HL-60/S4 (cell line): ENCODE data around the gene IFNGR2.
"Not testable (repeated sequence)": the region's sequence is repeated elsewhere in the genome, so short reads cannot be mapped to it uniquely, and the experiment has no call there.

Experiments
- in situ Hi-C: fragments of 300-500 bp; cut with MboI; formaldehyde crosslinking; loops from 2 replicates; pipeline ENCODE4 v1.14.3; 2022; ENCODE audit warnings: low sequenced_read_pairs

The IFNGR2 gene

DNA sequence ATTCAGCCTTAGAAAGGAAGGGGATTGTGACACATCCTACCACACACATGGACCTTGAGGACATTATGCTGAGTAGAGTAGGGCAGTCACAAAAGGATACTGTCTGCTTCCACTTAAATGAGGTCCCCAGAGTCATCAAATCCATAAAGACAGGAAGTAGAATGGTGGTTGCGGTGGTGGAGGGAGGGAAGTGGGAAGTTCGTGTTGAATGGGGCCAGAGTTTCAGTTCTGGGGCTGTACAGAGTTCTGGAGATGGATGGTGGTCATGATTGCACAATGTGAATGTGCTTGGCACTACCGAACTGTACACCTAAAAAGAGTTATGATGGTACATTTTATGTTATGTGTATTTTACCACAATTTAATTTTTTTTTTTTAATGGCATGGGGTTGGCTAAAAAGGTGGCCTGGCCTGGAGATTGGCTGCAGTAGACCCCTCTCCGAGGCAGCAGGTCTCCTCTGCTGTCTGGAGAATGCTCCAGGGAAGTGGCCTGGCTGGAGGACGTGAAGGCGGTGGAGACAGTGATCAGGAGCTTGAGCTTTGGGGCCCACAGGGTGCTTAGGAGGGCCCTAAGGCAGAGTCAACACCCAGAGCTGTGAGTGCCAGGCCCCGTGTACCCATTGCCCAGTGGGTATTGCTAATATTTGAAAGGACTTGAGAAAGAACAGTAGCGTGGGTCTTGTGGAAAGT, 30.4 kb downstream of the IFNGR2 start:
- in situ Hi-C loops: loop anchor here (25.0 kb wide), 1 partner anchor 446 kb away; no protein-coding TSS in a partner anchor

DNA sequence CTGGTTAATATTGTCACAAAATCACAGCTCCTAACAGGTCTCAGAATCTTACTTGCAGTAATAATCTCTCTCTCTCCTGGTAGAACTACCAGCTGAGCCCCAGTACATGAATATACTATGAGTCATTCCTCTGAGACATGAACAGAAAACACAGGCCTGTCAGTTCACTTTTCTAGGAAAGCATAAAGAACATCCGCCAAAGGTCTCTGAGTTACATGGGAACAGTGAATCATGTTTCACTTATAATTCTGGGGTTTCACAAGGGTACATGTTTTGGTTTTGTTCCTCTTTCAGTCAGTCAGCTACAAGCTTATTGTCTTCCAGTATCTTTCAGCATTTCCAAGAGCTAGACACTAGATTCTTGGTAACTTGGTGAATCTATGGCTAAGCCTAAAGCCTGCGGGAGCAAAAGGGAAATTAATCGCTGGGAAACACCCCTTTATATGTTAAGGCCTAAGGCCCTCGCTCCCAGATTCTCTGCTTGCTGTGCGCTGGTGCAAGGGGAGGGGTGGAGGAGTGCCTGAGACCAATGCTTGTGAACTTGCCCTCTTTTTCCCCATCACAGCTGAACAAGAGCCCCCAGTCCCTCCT, 31.7 kb downstream of the IFNGR2 start:
- in situ Hi-C loops: loop anchor here (25.0 kb wide), 1 partner anchor 448 kb away; no protein-coding TSS in a partner anchor

DNA sequence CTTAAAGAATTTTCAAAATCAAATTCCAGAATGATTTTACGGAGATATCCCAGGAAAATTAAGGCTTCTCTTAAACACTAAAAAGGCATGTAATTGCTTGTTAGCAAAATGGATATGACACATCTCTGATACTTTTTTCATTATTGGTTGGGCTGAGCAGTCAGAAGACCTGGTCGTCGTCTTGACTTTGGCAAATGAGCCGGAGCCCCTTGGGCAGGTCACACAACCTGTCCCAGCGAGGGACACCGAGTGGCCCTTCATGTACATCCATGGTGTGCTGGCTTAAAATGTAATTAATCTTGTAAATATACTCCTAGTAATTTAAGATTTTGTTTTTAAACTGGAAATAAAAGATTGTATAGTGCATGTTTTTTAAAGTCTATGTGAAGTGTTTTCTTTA, 33.9 kb downstream of the IFNGR2 start:
- in situ Hi-C loops: loop anchor here (25.0 kb wide), 1 partner anchor 450 kb away; no protein-coding TSS in a partner anchor

DNA sequence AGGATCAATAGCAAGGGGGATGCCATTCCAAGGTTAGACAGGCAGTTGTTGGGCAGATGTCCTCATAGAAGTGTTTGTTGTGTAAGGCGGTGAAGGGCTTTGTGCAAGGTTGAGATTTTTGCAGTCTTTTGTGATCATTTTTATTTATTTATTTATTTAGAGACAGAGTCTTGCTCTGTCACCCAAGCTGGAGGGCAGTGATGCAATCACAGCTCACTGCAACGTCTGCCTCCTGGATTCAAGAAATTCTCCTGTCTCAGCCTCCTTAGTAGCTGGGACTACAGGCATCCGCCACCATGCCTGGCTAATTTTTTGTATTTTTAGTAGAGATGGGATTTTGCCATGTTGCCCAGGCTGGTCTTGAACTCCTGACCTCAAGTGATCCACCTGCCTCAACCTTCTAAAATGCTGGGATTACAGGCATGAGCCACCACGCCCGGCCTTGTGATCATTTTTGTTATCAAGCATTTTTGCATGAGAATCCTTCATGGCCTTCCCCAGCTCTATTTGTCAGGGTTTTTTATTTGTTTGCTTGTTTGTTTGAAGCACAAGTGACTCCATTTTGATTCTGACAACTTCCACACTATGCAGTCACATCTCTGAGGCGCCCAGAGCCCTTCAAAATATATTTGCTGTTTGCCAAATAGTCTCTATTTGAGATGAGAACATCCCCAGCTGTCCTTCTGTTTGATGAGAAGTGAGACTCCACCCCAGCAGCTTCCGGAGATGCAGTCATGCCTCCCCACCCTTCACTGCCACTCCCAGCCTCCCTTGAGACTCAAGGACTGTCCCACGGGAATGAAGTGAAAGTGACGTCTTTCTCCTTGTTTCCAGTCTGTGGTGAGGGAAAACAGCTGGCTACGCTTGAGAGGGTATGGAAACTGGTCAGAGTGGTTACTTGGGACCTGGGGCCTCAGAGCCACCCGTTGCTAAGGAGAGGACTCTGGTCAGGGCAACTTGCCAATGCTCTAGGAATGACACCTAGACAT, 38.6 kb downstream of the IFNGR2 start:
- in situ Hi-C loops: loop anchor here (5.0 to 25.0 kb wide), 2 partner anchors 244 to 454 kb away; no protein-coding TSS in a partner anchor

DNA sequence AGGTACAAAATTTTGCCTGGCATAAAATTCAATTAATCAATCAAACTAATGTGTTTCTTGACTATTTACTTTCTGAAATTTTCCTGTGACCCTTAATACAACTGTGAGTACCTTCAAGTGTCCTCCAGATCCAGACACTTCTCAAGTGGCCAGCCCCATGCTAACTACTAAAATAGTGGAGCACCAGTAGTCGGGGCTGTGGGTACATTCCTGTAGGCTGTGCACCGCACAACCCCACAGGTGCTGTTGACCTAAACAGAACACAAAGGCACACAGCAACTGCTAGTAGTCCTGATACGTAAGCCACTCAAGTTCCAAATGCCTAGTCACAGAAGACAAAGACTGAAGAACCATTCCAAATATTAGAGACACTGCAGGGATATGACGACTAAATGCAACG, 40.0 kb downstream of the IFNGR2 start:
- in situ Hi-C loops: loop anchor here (5.0 to 25.0 kb wide), 2 partner anchors 246 to 456 kb away; no protein-coding TSS in a partner anchor

DNA sequence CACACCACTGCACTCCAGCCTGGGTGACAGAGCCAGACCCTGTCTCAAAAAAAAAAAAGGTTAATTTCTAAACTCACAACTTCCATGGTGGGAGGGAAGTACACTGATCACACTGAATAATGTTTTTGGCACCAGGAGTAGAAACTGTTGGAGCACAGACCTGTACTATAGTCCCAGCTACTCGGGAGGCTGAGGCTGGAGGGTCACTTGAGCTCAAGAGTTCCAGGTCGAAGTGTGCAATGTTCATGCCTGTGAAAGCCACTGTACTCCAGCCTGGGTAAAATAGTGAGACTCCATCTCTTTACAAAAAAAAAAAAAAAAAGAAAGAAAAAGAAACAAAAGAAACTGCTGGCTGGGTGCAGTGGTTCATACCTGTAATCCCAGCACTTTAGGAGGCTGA, 41.3 kb downstream of the IFNGR2 start:
- in situ Hi-C loops: loop anchor here (5.0 to 25.0 kb wide), 2 partner anchors 247 to 457 kb away; no protein-coding TSS in a partner anchor

DNA sequence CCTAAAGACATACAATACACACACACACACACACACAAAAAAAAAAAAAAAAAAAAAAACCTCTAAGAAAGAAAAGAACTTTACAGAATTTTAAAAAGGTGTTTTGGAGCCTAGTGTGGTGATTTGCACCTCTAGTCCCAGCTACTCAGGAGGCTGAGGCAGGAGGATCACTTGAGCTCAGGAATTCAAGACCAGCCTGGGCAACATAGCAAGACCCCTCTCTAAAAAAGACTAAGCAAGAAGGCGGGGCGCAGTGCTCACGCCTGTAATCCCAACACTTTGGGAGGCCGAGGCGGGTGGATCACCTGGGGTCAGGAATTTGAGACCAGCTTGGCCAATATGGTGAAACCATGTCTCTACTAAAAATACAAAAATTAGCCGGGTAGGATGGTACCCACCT, 43.4 kb downstream of the IFNGR2 start:
- in situ Hi-C loops: loop anchor here (25.0 kb wide), 1 partner anchor 459 kb away; no protein-coding TSS in a partner anchor

DNA sequence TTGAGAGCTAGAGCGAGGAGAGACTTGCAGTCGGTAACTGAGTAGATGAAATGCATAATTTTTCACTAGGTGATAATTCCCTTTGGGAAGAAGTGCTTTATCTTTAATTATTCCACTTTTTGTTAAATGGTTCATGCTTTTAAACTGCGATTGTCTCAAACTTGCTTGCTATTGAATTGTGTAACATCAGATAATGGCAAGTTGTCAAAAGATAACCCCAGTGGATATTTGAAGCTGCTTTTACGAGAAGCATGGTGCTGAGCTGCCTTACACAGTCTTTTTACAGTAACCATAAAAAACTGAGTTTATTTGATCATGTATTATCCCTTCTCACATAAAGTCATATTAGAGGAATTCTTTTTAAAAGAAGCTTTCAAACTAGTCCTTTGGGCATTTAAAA, 46.4 kb downstream of the IFNGR2 start:
- in situ Hi-C loops: loop anchor here (25.0 kb wide), 1 partner anchor 462 kb away; no protein-coding TSS in a partner anchor

DNA sequence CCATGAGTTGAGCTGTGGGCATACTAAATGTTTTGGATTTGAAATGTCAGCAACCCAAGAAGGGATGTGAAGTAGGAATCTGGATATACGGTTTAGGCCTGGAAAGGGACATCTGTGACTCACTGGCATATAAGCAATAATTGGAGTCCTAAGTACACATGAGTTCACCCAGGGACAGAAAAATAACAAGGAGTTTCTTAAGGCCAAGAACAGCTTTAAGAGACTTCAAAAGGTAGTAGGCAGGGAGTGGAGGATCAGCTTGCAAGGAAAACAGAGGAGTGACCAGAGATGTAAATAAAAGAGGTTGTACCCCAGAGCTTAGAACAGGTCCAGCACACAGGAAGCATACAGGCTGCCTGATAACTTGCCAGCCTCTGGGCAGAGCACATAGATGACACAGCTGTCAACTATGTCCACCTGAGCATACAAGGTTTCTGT, 48.4 kb downstream of the IFNGR2 start:
- in situ Hi-C loops: no loop called here

DNA sequence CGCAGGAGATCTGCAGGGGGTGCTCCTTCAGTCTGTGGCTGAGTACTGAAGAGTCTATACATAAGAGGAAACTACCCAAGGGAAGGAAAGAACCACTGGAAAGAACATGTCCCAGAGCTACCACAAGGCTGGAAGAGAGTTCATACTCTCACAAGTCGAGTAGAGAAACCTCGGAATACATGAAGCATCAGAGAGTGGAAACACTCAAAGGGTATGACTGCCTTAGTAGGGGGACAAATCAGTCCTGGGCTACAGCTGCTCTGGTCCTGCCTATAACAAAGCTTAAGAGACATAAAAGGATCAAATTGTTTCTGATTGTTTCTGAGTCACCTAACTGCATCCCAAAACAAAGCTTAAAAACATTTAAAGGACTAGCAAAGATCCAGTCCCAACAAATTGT, 49.1 kb downstream of the IFNGR2 start:
- in situ Hi-C loops: no loop called here

DNA sequence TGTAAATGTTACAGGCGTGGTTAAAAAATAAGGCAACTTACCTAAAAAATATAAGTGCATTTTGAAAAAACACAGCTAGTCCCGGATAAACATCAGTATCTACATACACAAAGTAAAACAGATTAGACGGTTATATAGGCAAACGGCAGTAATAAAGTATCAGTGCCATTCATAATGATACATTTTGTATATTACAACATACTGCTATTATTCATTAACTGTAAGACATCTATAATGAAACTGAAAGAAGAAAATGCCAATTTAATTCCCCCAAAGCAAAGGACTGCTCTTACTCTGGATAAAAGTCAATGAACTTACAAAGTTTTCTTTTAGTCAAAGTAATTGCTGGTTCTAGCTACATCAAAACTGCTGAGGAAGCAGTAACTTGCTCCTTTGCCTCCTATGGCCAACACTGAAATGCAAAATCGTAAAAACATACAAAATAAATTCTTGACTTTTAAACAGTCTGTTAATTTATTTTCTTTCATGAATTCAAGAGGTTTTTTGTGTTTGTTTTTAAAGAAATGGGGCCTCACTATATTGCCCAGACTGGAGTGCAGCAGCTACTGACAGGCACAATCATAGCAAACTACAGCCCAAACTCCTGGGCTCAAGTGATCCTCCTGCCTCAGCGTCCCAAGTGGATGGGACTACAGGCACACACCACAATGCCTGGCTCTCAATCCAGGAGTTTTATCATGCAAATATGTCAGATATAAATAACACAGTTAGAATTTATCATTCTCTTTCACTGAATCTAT, 52.7 kb downstream of the IFNGR2 start:
- in situ Hi-C loops: no loop called here

DNA sequence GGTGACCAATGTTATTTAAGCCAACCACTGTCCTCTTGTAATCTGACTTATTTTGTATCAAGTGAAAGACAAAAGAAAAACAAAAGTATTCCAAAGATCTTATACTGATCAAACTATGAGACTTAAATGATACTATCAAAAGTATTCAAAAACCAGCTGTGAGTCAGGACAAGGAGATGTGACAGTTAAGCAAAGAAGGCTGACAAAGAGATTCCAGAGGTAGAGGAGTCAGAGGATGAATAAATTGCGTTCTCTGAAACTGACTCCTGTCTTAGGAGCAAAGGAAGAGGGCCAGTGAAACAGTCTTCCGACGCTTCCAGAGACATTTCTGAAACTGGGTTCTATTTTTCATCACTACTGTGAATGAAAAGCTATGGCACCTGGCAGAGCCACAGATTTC, 55.6 kb downstream of the IFNGR2 start:
- in situ Hi-C loops: no loop called here

DNA sequence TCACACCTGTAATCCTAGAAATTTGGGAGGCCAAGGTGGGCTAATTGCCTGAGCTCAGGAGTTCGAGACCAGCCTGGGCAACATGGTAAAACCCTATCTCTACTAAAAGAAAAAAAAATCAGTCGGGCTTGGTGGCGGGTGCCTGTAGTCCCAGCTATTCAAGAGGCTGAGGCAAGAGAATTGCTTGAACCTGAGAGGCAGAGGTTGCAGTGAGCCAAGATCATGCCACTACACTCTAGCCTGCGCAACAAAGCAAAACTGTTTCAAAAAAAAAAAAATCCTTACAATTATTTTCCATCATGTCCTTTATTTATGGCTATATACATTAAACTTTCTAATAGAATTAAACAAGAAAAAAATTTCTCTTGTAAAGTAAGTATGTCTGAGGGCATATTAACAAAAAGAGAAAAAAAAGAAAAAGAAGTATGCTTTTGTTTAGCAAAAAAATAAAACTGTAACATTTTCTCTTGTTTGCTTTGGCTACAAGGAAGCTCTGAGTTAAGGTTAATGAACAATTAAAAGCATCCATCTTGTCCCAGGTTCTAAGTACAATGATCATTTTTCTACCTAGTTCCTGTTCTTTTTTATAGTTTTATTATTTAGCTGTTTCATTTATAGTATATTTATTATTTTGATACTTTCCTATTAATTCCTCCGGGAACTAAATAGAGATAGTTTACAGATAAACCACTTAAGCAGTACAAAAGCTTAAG, 58.5 kb downstream of the IFNGR2 start:
- in situ Hi-C loops: no loop called here

DNA sequence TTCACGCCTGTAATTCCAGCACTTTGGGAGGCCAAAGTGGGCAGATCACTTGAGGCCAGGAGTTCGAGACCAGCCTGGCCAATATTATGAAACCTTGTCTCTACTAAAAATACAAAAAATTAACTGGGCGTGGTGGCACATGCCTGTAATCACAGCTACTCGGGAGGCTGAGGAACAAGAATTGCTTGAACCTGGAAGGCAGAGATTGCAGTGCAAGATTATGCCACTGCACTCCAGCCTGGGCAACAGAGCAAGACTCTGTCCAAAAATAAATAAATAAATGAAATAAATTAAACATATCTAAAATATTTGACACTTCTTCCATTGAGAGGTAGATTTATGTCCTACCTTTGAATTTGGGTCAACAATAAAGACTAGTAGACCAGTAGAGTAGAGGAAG, 66.0 kb downstream of the IFNGR2 start:
- in situ Hi-C loops: not testable (repeated sequence)

DNA sequence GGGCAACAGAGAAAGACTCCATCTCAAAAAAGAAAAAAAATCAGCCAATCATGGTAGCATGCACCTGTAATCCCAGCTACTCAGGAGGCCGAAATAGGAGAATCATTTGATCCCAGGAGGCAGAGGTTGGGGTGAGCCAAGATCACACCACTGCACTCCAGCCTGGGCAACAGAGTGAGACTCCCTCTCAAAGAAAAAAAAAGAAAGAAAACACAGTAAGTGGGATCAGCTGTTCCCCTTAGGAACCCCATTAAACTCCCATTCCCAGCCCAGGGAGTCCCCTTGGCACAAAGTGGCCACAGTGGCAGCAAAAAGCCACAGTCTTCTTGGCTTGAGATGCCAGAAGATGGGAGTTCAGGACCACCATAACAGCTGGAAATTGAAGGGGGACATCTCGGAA, 67.5 kb downstream of the IFNGR2 start:
- in situ Hi-C loops: no loop called here

DNA sequence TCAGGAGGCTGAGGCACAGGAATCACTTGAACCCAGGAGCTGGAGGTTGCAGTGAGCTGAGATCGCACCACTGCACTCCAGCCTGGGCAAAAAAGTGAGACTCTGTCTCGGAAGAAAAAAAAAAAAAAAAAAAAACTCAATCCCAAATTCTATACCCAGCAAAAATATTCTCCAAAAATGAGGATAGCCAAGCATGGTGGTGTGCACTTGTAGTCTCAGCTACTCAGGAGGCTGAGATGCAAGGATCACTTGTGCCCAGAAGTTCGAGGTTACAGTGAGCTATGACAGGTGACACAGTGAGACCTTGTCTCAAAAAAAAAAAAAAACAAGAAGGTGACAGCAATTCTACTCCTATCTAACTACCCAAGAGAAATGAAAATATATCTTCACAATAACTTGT, 70.1 kb downstream of the IFNGR2 start:
- in situ Hi-C loops: no loop called here

DNA sequence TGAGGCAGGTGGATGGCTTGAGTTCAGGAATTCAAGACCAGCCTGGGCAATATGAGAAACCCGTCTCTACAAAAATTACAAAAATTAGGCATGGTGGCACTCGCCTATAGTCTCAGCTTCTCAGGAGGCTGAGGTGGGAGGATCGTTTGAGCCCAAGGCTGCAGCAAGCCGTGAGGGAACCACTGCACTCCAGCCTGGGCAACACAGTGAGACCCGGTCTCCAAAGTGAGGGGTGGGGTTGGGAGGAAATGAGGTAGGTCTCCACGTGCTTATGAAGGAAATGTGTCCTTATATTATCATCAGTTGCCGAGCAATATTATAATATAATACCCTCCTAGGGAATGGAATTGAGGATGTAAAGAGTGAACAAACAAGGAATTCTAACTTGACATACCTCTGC, 73.9 kb downstream of the IFNGR2 start:
- in situ Hi-C loops: no loop called here

DNA sequence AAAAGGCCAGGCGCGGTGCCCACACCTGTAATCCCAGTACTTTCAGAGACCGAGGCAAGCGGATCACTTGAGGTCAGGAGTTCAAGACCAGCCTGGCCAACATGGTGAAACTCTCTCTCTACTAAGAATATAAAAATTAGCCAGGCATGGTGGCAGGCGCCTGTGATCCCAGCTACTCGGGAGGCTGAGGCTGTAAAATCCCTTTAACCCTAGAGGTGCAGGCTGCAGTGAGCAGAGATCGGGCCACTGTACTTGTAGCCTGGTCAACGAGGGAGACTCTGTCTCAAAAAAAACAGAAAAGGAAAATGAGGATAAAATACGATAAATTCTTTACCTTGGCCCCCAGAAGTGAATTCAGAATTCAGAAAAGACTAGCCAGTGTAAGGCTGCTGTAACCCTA, 75.0 kb downstream of the IFNGR2 start:
- in situ Hi-C loops: no loop called here

DNA sequence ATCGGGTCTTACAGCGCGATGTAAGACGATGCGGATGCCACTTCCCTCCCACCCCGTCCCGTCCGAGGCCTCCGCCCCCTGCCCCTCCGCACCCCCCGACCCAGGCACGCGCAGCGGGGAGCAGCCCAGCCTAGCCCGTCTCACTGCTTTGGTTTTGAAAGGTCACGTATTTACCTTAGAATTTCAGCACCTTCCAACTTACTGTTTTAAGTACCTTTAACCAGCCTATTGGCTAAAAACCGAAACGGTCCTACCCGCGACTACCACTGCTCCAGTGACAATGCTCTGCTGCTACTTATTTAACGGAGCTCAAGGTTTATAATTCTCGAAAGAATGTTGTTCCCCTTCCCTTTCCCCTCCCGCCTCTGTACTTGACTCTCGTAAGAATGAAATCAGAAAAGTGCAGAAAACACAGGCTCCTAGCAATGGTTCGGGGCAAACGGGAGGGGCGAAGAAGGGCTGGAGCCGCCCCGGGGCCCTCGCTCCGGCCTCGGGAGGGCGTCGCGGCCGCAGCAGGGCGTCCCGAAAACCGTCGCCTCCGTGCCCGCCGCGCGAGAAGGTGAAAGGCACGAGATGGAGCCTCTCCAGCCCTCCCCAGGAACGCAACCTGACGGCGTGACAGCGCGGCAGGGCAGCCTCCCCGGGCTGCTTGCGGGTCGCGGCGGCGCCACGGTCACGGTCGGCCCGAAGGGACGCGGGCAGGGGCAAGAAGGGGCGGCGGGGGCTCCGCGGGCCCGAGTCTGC, 75.9 kb downstream of the IFNGR2 start:
- in situ Hi-C loops: no loop called here
